Calu3 (cell line): Measurements from ENCODE around the gene IVNS1ABP. TPM values are rescaled to one million over a fixed set of nuclear protein-coding genes. Genes with fewer than 3 reads are reported as not detected.

Experiments
- BruUV-seq: library from RNA; stranded (reverse); fragments of 400-500 nt; replicated peaks from 2 replicates; lab custom pipeline; 2021; lab: Mats Ljungman, UMichigan
- CTCF ChIA-PET: fragments of 300-600 bp; sonication (Branson Sonifier 250); formaldehyde crosslinking; loops from one replicate; lab custom pipeline; 2022; ENCODE audit warnings: antibody characterized with exemption; lab: Charles Lee
- DNase-seq: peaks from one replicate; pipeline ENCODE4 v3.0.0; 2022
- H3K27ac Mint-ChIP-seq: one replicate; pipeline ENCODE4 v1.8.0; 2022; ENCODE audit warnings: mixed read lengths; ENCODE audit not compliant: unreplicated experiment
- H3K27me3 Mint-ChIP-seq: one replicate; pipeline ENCODE4 v1.8.0; 2022; ENCODE audit warnings: mixed read lengths; ENCODE audit not compliant: unreplicated experiment
- H3K36me3 Mint-ChIP-seq: one replicate; pipeline ENCODE4 v1.8.0; 2022; ENCODE audit warnings: mild to moderate bottlenecking, moderate library complexity, mixed read lengths; ENCODE audit not compliant: insufficient read depth, unreplicated experiment
- H3K4me1 Mint-ChIP-seq: one replicate; pipeline ENCODE4 v1.8.0; 2022; ENCODE audit warnings: mild to moderate bottlenecking, low read depth, mixed read lengths; ENCODE audit not compliant: unreplicated experiment
- H3K4me3 Mint-ChIP-seq: one replicate; pipeline ENCODE4 v1.8.0; 2022; ENCODE audit warnings: mild to moderate bottlenecking, low read depth, moderate library complexity, mixed read lengths; ENCODE audit not compliant: unreplicated experiment
- H3K9me3 Mint-ChIP-seq: one replicate; pipeline ENCODE4 v1.8.0; 2022; ENCODE audit warnings: low read depth, mixed read lengths; ENCODE audit not compliant: unreplicated experiment
- intact Hi-C: fragments of 100-400 bp; cut with micrococcal nuclease; formaldehyde crosslinking; loops from one replicate; pipeline ENCODE4 v1.10.0; 2022; ENCODE audit not compliant: unreplicated experiment
- total RNA-seq: library from RNA; stranded (reverse); gene quantifications from 2 replicates; pipeline ENCODE4 v1.2.3, GENCODE V29; 2022
- TF ChIP-seq, protein P1 (sequence below): fragments of 200-600 bp; IDR thresholded peaks from one replicate; pipeline ENCODE4 v1.8.0; 2022; ENCODE audit warnings: antibody characterized with exemption; ENCODE audit not compliant: unreplicated experiment

Gene IVNS1ABP
- total RNA-seq, 1 experiment from 2014 or later, result 135 TPM

DNA sequence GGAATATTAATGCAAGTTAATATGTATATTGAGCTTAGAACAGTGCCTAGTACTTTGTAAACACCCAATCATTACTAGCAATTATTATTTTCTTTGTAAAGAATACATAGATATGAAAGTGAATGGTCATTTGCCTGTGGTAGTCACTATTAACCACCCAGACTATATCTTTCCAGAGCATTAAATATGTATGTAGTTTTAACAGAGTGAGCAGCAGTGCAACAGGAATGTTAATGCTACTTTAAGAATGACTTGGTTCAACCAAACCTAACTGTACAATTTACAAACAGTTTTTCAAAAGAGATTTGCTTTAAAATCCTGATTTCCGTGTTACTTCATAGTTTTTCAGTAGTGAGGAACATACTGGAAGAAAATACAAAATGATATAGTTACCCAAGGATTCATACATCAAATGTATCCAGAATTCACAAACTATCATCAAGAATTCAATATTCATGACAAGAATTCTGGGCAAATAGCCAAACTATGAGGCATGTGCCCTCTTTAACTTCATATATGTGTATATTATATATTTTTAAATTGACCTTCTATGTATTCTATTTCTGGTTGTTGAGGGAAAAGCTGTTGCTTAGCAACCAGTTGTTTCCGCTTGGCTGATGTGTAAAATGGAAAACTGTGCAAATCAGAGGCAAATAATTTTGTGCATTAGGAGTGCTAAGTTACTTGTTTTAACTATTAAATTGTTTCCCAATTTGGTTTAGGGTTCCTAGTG is 34.9 kb upstream of the IVNS1ABP start:
- no peak for DNase-seq

DNA sequence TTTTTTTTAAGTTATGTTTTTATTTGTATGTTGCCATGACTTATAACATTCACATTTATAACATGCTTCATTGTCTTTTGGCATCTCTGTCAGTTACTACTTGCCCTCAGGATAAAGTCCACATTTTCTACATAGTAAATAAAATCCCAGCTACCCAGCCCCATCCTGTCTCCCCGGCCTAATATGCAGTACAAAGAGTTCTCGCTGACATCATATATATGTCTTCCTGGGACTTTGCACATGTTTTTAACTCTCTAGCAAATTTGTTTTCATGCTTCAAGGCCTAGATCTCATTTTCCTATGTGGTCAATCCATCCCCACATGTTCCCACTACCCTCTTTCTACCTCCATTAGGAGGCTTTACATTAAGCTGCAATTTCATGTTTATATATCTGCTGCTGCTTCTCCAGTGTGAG is 33.0 kb upstream of the IVNS1ABP start:
- intact Hi-C loops, result no loop called here
- DNase-seq, result no peak
- no peaks in the 10 kb centered on the region for H3K9me3 Mint-ChIP-seq
- TF ChIP-seq, protein P1, sequence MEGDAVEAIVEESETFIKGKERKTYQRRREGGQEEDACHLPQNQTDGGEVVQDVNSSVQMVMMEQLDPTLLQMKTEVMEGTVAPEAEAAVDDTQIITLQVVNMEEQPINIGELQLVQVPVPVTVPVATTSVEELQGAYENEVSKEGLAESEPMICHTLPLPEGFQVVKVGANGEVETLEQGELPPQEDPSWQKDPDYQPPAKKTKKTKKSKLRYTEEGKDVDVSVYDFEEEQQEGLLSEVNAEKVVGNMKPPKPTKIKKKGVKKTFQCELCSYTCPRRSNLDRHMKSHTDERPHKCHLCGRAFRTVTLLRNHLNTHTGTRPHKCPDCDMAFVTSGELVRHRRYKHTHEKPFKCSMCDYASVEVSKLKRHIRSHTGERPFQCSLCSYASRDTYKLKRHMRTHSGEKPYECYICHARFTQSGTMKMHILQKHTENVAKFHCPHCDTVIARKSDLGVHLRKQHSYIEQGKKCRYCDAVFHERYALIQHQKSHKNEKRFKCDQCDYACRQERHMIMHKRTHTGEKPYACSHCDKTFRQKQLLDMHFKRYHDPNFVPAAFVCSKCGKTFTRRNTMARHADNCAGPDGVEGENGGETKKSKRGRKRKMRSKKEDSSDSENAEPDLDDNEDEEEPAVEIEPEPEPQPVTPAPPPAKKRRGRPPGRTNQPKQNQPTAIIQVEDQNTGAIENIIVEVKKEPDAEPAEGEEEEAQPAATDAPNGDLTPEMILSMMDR, result no peak
- BruUV-seq, result no TSS peak
- CTCF ChIA-PET, result interaction anchor here (0.5 kb wide), 1 partner anchor 16 kb away, joined by 7 read pairs; no protein-coding TSS in a partner anchor
- H3K36me3 Mint-ChIP-seq, result peaks cover 4% of the 10 kb centered on the region
- H3K4me3 Mint-ChIP-seq, result no peak overlapping the region
- no peak overlapping the region for H3K27ac Mint-ChIP-seq
- H3K27me3 Mint-ChIP-seq, result no peaks in the 10 kb centered on the region
- H3K4me1 Mint-ChIP-seq, result peaks cover 9% of the 10 kb centered on the region

More for the DNA sequence above, 34.9 kb upstream of the IVNS1ABP start:
- no peaks in the 10 kb centered on the region for H3K27me3 Mint-ChIP-seq
- no TSS peak for BruUV-seq
- intact Hi-C loops, result no loop called here
- no peak overlapping the region for H3K27ac Mint-ChIP-seq
- no peaks in the 10 kb centered on the region for H3K36me3 Mint-ChIP-seq
- TF ChIP-seq, protein P1, result no peak
- CTCF ChIA-PET, result no interaction called here
- H3K9me3 Mint-ChIP-seq, result no peaks in the 10 kb centered on the region
- peaks cover 9% of the 10 kb centered on the region for H3K4me1 Mint-ChIP-seq
- H3K4me3 Mint-ChIP-seq, result no peak overlapping the region

DNA sequence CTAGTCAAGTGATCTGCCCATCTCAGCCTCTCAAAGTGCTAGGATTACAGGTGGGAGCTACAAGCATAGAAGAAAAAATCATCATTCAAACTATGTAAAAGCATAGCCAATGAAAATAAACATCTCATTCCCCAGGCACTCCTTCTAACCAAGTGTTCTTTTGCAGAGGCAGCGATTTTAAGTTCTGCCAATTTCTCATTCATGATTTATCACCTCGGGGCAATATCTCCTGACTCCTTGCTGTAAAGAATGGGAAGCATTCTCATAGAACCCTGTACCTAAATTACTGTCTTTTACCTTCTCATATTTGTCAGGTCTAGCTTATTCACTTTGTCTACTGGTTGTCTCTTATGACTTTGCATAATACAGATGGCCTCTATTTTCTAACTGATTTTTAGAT is 32.5 kb upstream of the IVNS1ABP start:
- Mint-ChIP-seq H3K4me3 (no peak overlapping the region), H3K27me3 (no peaks in the 10 kb centered on the region), H3K4me1 (peaks cover 9% of the 10 kb centered on the region), H3K36me3 (peaks cover 4% of the 10 kb centered on the region), H3K9me3 (no peaks in the 10 kb centered on the region), H3K27ac (no peak overlapping the region)
- CTCF ChIA-PET, result interaction anchor here (0.5 to 1.2 kb wide), 2 partner anchors 11 to 17 kb away, joined by 3 to 7 read pairs; no protein-coding TSS in a partner anchor
- DNase-seq, result no peak
- no TSS peak for BruUV-seq
- TF ChIP-seq, protein P1, result no peak
- intact Hi-C loops, result no loop called here

DNA sequence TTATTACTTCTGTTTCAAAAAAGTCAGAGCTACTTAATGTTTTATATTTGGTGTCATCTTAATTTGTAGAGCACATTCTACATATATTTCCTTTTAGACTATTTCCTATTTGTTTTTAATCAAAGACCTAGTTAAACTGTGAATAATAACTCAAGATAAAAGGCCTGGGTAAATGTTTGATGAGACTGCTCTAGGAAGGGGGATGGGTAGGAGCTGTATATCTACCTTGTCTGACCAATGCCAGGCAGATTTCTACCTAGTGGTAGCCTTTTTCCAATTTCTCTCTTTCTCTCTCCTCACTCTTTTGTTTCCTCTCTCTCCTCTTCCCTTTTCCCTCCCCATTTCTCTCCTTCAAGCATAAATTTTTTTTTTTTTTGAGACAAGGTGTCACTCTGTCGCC is 31.9 kb upstream of the IVNS1ABP start:
- Mint-ChIP-seq H3K4me1 (peaks cover 9% of the 10 kb centered on the region), H3K36me3 (peaks cover 4% of the 10 kb centered on the region), H3K27me3 (no peaks in the 10 kb centered on the region), H3K9me3 (no peaks in the 10 kb centered on the region), H3K27ac (no peak overlapping the region), H3K4me3 (no peak overlapping the region)
- intact Hi-C loops, result no loop called here
- CTCF ChIA-PET, result interaction anchor here (0.7 to 1.2 kb wide), 2 partner anchors 10 to 23 kb away, joined by 3 read pairs; no protein-coding TSS in a partner anchor
- no peak for DNase-seq
- TF ChIP-seq, protein P1, result no peak
- no TSS peak for BruUV-seq
